GM11168 (cell line): ENCODE data around the gene SEPTIN11.

Experiments used
- in situ Hi-C: fragments of 300-500 bp; cut with MboI; formaldehyde crosslinking; loops from one replicate; pipeline ENCODE4 v1.12.0; 2022; ENCODE audit warnings: low sequenced_read_pairs; ENCODE audit not compliant: unreplicated experiment

The SEPTIN11 gene

GRCh38 chr4:76949276-76950051 lies at the start of gene SEPTIN11:
Gene SEPTIN11, plus strand, starts transcription at chr4:76949752. Its CDS starts 152 bp downstream, at chr4:76949904.
- in situ Hi-C loops: no loop called here

GRCh38 chr4:76902233-76902890 lies 47.2 kb upstream of the SEPTIN11 start:
- in situ Hi-C loops: no loop called here

DNA sequence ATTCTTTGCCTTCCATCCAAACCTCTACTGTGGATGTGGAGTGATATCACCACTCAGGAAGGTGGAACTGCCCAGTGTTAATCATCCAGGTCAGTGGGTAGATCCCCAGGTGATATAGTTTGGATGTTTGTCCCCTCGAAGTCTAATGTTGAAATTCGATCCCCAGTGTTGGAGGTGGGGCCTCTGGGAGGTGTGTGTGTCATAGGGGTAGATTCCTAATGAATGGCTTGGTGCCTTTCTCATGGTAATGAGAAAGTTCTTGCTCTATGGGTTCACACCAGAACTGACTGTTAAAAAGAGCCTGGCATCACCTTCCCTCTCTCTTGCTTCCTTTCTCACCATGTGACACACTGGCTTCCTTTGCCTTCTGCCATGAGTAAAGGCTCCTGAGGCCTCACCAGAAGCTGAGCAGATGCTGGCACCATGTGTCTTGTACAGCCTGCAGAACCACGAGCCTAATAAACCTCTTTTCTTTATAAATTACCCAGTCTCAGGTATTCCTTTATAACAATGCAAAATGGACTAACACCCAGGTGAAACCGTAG lies 44.8 kb upstream of the SEPTIN11 start:
- in situ Hi-C loops: no loop called here

DNA sequence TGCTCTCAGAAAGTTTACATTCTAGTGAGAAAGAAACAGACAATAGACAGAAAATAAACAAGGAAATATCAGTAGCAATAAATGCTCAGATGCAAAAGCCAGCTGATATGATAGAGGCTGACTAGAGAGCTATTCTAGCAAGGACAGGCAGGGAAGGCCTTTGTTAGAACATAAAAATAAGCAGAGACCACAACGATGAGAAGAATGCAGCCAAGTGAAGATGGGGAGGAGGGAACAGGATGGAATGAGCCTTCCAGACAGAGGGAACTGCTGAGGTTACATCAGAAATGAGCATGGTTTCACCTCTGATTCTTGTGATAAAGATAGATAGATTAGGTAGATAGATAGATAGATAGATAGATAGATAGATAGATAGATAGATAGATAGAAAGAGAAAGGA lies 44.0 kb upstream of the SEPTIN11 start:
- in situ Hi-C loops: no loop called here

DNA sequence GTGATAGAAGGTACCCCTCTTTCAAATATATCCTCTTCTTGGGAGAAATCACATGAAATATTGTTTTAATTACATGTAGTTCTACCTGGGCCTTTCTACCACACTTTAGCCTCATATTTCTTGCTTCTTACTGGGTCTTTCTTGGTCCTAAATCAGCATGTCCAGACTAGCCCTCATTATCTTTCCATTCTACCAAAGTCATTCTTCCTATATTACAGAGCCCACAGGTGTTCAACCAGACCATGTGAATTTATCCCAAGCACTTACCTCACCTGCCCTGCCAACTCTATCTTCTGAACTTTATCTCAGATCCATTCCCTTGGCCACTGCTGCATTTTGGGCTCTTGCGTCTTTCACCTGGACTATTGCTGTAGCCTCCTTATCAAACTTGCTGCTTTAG lies 39.8 kb upstream of the SEPTIN11 start:
- in situ Hi-C loops: no loop called here

DNA sequence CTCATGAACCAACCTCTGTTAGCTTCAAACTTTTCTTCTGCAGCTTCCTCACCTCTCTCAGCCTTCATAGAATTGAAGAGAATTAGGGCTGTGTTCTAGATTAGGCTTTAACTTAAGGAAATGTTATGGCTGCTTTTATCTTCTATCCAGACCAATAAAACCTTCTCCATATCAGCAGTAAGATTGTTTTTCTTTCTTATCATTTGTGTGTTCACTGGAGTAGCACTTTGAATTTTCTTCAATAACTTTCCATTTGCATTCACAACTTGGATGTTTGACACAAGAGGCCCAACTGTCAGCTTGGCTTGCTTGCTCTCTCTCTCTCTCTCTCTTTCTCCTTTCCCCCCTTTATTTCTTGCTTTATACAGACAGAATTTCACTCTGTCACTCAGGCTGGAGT lies 28.8 kb upstream of the SEPTIN11 start:
- in situ Hi-C loops: no loop called here

- in situ Hi-C loops: no loop called here
Observed at GRCh38 chr4:76923619-76924357, 25.8 kb upstream of the SEPTIN11 start.

DNA sequence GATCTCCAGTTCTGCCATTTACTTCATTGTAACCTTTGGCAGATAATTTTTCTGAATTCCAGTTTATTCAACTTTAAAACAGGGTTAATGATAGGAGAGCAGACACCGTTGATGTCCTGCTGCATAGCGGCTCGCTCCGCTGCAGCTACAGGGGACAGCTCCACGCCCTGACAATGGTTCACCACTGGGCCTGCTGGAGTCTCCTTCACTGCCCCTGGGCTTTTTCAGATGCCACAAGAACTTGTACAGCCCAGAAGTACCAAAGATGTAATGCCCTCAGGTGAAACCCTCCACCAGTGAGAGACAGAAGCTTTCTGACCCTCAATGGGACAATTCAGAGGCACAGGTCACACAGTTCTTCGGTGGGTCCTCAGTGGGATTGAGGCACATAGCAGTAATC lies 22.7 kb upstream of the SEPTIN11 start:
- in situ Hi-C loops: no loop called here

DNA sequence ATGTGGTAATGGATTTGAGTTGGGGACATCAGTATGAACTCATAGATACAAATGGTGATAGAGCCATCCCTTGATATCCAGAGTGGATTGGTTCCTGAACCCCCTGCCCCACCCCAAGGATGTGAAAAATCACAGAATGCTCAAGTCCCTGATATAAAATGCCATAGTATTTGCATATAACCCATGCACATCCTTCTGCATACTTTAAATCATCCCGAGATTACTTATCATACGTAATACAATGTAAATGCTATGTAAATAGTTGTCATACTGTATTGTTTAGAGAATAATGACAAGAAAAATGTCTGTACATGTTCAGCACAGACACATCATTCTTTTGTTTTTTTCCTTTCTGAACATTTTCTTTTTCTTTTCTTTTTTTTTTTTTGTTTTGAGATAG lies 18.9 kb upstream of the SEPTIN11 start:
- in situ Hi-C loops: no loop called here

- in situ Hi-C loops: no loop called here
Observed at GRCh38 chr4:76931087-76931486, 18.5 kb upstream of the SEPTIN11 start.

GRCh38 chr4:76931576-76932276 lies 17.8 kb upstream of the SEPTIN11 start:
- in situ Hi-C loops: no loop called here

GRCh38 chr4:76939184-76939583 lies 10.4 kb upstream of the SEPTIN11 start:
- in situ Hi-C loops: no loop called here

DNA sequence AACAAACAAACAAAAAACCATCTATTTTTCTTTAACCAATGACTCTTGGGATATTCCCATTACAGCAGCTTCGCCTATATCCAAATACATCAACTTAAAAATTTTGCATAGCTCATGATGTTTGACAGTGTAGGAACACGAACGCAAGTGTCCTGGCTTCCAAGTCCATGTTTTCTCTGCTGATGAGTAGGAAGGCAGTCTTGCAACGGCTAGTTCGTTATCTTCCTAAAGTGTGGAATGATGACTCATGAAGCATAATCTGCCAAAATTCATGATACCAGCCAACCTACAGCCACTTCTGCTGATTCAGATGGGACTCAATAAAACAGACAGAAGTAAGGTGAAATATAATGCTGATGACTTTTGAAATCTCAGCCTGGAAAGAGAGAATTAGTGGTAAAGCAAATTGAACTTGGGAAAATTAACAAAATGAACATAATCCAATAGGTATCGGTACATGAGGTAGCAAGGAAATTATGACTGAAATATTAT lies 6.4 kb upstream of the SEPTIN11 start:
- in situ Hi-C loops: no loop called here

- in situ Hi-C loops: no loop called here
Observed at GRCh38 chr4:76943790-76944189, 5.8 kb upstream of the SEPTIN11 start.

GRCh38 chr4:76947369-76947768 lies 2.2 kb upstream of the SEPTIN11 start:
- in situ Hi-C loops: no loop called here

- in situ Hi-C loops: no loop called here
Observed at GRCh38 chr4:76948443-76949275, 893 bp upstream of the SEPTIN11 start.

- in situ Hi-C loops: no loop called here
Observed at GRCh38 chr4:76950052-76950955, 752 bp downstream of the SEPTIN11 start.

GRCh38 chr4:76950956-76951671 lies 1.6 kb downstream of the SEPTIN11 start:
- in situ Hi-C loops: no loop called here
